Stimulated activated CD8-positive, alpha-beta memory T cell treated with anti-CD3 and anti-CD28 coated beads, Interleukin-12 subunit alpha, Interleukin-12 subunit beta, amount 100 ng/mL, for 24 hours (primary cell): ENCODE data around the gene CCNL2.

ENCODE experiments used
- DNase-seq: peaks from one replicate; pipeline ENCODE4 v3.0.0-alpha.2; 2020; ENCODE audit errors: extremely low read depth

The CCNL2 gene

DNA sequence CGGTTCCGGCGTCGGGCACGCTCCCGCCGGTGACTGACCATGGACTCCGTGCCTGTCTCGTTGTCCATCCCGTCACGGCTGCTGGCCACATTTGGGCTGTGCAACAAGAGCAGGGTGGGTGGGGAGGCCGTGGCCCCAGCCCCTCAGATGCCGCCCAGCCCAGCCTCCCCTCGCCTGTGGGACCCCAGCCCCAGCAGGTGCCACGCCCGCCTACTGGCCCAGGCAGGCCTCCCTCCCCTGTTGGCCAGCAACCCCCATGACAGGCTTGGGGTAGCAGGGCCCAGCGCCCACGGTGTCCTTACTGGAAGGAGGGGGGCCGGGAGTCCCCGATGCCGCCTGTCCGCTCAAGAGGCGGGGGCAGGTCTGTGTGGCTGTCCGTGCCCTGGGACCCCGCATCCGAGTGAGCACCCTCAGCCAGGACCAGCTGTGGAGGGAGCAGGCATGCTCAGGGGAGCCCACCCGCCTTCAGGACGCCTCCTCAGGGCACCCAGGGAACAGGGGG is 57.0 kb downstream of the CCNL2 start:
- no peak for DNase-seq

GRCh38 chr1:1341549-1342021 is 57.5 kb downstream of the CCNL2 start:
- no peak for DNase-seq

- DNase-seq, result no peak
Observed at GRCh38 chr1:1340791-1341548, 58.2 kb downstream of the CCNL2 start.

DNA sequence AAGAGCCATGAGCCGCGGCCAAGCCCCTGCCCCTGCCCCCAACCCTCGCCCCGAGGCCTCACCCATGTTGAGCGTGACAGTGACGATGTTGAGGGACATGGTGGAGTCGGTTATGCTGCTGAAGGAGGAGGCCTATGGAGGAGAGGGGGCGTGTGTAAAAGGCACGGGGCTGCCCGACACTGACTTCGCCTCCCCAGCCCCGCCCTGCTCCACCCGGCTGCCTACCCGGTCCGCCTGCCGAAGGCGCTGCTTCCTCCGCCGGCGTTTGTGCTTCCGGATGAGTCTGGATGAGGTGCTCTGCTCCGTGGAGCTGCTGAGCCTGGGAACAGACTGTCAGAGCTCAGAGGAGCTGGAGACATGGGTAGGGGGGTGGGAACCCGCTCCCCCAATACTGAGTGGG is 59.0 kb downstream of the CCNL2 start:
- DNase-seq, result no peak

DNA sequence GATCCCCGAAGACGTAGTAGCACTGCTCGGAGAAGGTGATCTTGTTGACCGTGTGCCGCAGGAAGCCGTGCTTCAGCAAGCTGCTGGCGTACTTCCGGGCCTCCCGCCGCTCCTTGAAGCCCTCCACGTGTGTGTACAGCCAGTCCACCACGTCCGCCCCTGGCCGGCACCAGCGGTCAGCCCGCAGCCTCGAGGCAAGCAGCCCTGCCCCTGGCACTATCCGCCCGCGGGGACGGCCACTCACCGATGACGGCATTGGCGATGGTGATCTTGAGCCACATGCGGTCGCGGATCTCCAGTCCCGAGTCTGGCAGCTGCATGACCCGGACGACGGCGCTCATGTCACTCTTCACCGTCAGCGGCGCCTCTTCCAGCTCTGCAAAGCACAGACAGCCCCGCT is 60.9 kb downstream of the CCNL2 start:
- no peak for DNase-seq

- DNase-seq, result no peak
Observed at GRCh38 chr1:1337793-1338147, 61.4 kb downstream of the CCNL2 start.

GRCh38 chr1:1336931-1337792 is 62.0 kb downstream of the CCNL2 start:
- DNase-seq, result no peak

DNA sequence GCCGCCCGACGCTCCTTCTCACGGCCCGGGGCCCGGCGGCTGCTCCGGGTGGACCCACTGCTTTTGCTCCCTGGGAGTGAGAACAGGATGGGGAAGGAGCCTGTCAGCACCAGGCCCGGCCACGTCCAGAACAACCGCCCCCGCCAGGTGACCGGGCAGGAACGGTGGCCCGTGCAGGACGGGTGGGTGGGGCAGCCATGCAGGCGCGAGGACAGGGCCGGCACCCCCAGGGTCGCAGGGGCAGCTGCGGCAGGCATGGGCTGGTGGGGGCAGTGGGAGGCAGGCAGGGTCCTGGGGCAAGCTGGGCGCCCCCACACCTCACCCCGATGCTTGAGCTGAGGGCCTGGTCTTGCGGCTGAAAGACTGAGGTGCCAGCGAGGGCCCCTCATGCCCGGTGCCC is 62.7 kb downstream of the CCNL2 start:
- DNase-seq, result no peak

GRCh38 chr1:1335792-1336248 is 63.3 kb downstream of the CCNL2 start:
- DNase-seq, result no peak
